Measurements from ENCODE around the gene GRB14.

Gene GRB14

GRCh38 chr2:164593959-164594358 lies 27.3 kb downstream of the GRB14 start:
- TF ChIP-seq, protein P1, sequence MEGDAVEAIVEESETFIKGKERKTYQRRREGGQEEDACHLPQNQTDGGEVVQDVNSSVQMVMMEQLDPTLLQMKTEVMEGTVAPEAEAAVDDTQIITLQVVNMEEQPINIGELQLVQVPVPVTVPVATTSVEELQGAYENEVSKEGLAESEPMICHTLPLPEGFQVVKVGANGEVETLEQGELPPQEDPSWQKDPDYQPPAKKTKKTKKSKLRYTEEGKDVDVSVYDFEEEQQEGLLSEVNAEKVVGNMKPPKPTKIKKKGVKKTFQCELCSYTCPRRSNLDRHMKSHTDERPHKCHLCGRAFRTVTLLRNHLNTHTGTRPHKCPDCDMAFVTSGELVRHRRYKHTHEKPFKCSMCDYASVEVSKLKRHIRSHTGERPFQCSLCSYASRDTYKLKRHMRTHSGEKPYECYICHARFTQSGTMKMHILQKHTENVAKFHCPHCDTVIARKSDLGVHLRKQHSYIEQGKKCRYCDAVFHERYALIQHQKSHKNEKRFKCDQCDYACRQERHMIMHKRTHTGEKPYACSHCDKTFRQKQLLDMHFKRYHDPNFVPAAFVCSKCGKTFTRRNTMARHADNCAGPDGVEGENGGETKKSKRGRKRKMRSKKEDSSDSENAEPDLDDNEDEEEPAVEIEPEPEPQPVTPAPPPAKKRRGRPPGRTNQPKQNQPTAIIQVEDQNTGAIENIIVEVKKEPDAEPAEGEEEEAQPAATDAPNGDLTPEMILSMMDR (conservative IDR thresholded peaks at IDR 0.05; ENCODE audit: low read depth, low read length), result no peak
- Histone ChIP-seq H4K20me1 (ENCODE audit: insufficient read depth) (no peaks in the 10 kb centered on the region), H3K9ac (no peak overlapping the region), H3K27me3 (ENCODE audit: insufficient read depth, low read depth) (no peaks in the 10 kb centered on the region), H3K27ac (no peak overlapping the region), H3K36me3 (ENCODE audit: insufficient read depth) (no peaks in the 10 kb centered on the region), H3K4me1 (ENCODE audit: low read depth, poor library complexity, severe bottlenecking) (no peaks in the 10 kb centered on the region), H3K4me2 (no peak overlapping the region), H3K79me2 (ENCODE audit: insufficient read depth, low read depth) (no peaks in the 10 kb centered on the region), H3K4me3 (IDR thresholded peaks at IDR 0.05; ENCODE audit: insufficient read depth, low read depth, low read length) (no peak overlapping the region), H2AFZ (ENCODE audit: low read depth) (no peak overlapping the region)

DNA sequence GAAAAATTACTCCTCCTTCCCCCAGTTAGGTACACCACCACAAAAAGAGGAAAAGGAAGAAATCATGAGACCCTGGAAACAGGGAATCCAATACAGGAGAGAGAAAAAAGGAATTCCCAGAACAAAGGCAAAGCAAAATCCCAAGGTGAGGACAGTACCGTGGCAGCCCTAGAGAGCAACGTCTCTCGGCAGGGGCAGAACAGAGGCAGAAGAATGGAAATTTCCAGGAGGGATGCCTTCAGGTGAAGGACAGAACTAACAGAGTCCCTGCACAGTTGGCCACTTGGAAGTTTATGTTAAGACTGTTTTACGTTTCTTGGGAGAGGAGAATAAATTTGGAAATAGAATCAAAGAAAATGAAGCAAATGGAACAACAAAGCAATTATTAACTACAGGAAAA lies 27.7 kb downstream of the GRB14 start:
- Histone ChIP-seq H3K27me3 (ENCODE audit: insufficient read depth, low read depth) (no peaks in the 10 kb centered on the region), H3K79me2 (ENCODE audit: insufficient read depth, low read depth) (no peaks in the 10 kb centered on the region), H4K20me1 (ENCODE audit: insufficient read depth) (no peaks in the 10 kb centered on the region), H3K27ac (no peak overlapping the region), H3K36me3 (ENCODE audit: insufficient read depth) (no peaks in the 10 kb centered on the region), H3K4me3 (IDR thresholded peaks at IDR 0.05; ENCODE audit: insufficient read depth, low read depth, low read length) (no peak overlapping the region), H2AFZ (ENCODE audit: low read depth) (no peak overlapping the region), H3K4me2 (no peak overlapping the region), H3K4me1 (ENCODE audit: low read depth, poor library complexity, severe bottlenecking) (no peaks in the 10 kb centered on the region), H3K9ac (no peak overlapping the region)
- TF ChIP-seq, protein P1 (conservative IDR thresholded peaks at IDR 0.05; ENCODE audit: low read depth, low read length), result no peak

- Histone ChIP-seq H3K79me2 (ENCODE audit: insufficient read depth, low read depth) (no peaks in the 10 kb centered on the region), H3K9ac (no peak overlapping the region), H3K27me3 (ENCODE audit: insufficient read depth, low read depth) (no peaks in the 10 kb centered on the region), H3K36me3 (ENCODE audit: insufficient read depth) (no peaks in the 10 kb centered on the region), H3K4me1 (ENCODE audit: low read depth, poor library complexity, severe bottlenecking) (no peaks in the 10 kb centered on the region), H3K4me3 (IDR thresholded peaks at IDR 0.05; ENCODE audit: insufficient read depth, low read depth, low read length) (no peak overlapping the region), H2AFZ (ENCODE audit: low read depth) (no peak overlapping the region), H3K27ac (no peak overlapping the region), H3K4me2 (no peak overlapping the region), H4K20me1 (ENCODE audit: insufficient read depth) (no peaks in the 10 kb centered on the region)
- TF ChIP-seq, protein P1 (conservative IDR thresholded peaks at IDR 0.05; ENCODE audit: low read depth, low read length), result no peak
Measured at GRCh38 chr2:164589522-164589921, 31.8 kb downstream of the GRB14 start.

GRCh38 chr2:164581050-164581449 lies 40.2 kb downstream of the GRB14 start:
- H3K79me2 ChIP-seq (ENCODE audit: insufficient read depth, low read depth), result no peaks in the 10 kb centered on the region
- H3K27ac ChIP-seq, result no peak overlapping the region
- H4K20me1 ChIP-seq (ENCODE audit: insufficient read depth), result no peaks in the 10 kb centered on the region
- H3K4me1 ChIP-seq (ENCODE audit: low read depth, poor library complexity, severe bottlenecking), result no peaks in the 10 kb centered on the region
- H3K4me2 ChIP-seq, result no peak overlapping the region
- no peak overlapping the region for H2AFZ ChIP-seq (ENCODE audit: low read depth)
- TF ChIP-seq, protein P1 (conservative IDR thresholded peaks at IDR 0.05; ENCODE audit: low read depth, low read length), result no peak
- no peaks in the 10 kb centered on the region for H3K27me3 ChIP-seq (ENCODE audit: insufficient read depth, low read depth)
- no peak overlapping the region for H3K9ac ChIP-seq
- no peak overlapping the region for H3K4me3 ChIP-seq (IDR thresholded peaks at IDR 0.05; ENCODE audit: insufficient read depth, low read depth, low read length)
- no peaks in the 10 kb centered on the region for H3K36me3 ChIP-seq (ENCODE audit: insufficient read depth)
